GM19463 (cell line): ENCODE data around the gene EN1.

Experiments used
- ATAC-seq: cut with Tn5 transposase; IDR thresholded peaks from one replicate; pipeline ENCODE4 v1.9.1; 2021; ENCODE audit warnings: mild to moderate bottlenecking, moderate library complexity; ENCODE audit not compliant: unreplicated experiment

EN1 gene

DNA sequence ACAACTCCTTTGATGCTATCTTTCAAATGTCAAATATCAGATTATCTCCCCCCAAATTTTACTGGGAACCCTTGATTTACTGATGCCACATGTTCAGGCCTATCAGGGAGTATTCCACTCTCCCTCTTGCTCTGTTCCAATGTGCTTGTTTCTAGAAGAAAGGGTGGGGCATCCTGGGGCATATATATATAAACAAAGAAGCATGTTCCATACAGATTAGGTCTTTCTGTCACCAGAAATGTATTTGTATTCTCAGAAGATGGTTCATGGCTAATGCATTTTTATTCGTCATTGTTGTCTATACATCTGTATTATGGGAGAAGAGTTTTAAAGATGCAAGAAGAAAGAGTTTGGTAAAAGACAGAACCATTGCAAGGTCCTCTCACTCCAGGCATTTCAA, 24.9 kb downstream of the EN1 start:
- no peak for ATAC-seq

DNA sequence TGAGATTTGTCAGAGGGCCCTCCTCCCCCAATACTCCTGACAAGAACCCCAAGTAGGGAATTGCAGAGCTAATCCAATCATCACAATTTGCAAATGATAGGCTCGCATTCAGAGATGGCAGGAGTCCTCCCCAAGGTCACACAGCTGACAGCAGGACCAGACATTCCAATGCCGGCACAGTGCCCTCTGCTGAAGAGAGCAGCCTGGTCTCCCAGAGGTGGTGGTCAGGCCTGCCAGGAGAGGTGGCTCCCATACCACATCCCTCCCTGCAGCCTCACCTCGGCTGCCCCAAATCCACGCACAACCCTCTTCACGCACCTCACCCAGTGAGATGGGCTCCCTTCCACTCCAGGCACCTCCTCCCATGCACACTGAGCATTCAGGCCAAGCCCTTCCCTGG, 25.4 kb downstream of the EN1 start:
- ATAC-seq, result no peak

GRCh38 chr2:118817469-118817868, 30.0 kb downstream of the EN1 start:
- no peak for ATAC-seq

GRCh38 chr2:118816669-118817068, 30.8 kb downstream of the EN1 start:
- no peak for ATAC-seq

DNA sequence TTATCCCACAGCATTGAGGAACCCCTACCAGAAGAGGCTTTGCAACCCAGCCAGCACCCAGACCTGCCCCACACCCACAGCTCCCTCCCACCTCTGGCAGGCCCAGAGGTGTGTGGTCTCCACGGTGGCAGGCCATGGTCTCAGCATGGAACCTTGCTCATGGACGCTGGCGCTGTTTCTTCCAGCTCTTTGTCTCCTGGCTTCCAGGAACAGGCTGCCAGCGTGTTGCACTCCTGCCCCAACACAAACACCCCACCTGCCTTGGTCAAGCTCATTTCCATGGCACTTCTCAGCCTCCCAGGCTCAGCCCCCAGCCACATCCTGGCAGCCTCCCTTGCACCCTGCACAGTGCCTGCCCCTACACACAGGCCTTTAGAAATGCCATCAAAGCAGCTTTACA, 31.7 kb downstream of the EN1 start:
- ATAC-seq, result no peak

GRCh38 chr2:118815314-118815713, 32.1 kb downstream of the EN1 start:
- no peak for ATAC-seq

- no peak for ATAC-seq
Observed at GRCh38 chr2:118814368-118814767, 33.1 kb downstream of the EN1 start.

DNA sequence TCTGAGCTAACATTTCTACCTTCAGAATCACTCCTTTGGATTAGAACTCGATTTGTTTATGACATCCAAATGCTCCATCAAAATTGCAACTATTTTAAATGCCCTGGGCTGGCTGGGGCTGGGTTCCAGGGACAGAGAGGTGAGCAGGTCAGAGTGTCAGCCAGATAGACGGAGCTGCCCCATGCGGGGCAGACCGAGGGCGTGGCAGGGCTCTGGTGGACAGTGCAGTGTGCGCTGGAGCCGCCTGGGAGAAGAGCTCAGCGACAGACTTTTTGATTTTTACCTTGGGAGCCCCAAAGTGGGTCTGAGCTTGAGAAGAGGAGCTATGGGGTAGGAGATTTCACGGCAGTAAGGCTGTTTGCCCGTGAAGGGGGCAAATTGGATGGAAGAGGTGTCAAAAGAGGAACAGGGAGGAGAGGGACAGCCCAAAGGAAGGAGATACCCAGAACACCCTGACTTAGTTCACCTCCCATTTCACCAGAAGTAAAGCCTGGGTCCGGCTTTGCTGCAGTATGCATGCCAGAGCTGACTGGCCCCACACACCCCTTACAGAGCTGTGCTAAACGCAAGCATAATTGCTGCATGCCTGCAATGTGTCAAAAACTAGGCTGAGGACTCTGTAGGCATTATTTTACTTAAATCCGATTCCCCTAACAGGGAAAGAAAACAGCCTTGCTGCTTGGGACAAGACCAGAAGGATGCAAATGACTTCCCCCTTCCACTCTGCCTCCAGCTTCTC, 33.7 kb downstream of the EN1 start:
- no peak for ATAC-seq

GRCh38 chr2:118813111-118813510, 34.3 kb downstream of the EN1 start:
- ATAC-seq, result no peak

GRCh38 chr2:118812552-118812951, 34.9 kb downstream of the EN1 start:
- ATAC-seq, result no peak

DNA sequence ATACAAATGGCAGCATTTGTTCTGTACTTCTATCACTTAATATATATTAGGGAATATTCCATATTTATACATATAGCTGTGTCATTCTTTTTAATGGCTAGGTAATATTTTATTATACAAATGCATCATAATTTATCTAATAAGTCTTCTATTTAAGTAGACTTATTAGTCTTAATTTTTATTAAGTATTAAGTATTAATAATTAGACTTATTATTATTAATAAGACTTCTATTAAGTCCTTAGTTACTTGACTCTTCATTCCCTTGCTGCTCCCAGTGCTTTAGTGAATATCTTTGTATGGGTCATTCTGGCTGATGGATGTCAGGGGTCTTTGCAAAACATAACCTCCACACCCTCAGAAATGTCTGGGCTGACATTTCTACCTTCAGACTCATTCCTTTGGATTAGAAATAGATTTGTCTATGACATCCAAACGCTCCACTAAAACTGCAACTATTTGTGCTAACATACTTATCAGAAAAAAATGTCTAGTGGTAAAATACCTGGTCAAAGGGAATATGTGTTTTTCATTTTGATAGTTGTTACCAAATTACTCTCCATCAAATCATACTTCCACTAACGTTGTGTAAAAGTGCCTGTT, 35.8 kb downstream of the EN1 start:
- ATAC-seq, result no peak

DNA sequence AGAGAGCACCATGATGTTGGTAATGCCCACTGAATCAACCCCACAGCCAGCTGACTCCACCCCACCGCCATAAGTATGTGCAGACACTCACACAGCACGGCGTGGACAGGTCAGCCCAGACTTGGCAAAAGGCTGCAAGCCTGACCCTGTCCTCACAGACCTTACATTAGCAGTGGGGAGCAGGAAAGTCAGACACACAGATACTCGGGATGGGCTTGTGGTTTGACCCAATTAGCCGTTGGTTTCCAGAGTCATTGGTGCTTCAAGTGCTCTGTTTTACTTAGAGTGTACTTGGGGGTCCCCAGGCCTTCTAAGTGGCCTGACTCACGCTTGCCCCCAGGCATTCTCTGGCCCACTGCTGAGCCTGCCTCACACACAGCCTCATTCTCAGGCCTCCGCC, 36.7 kb downstream of the EN1 start:
- ATAC-seq, result no peak

DNA sequence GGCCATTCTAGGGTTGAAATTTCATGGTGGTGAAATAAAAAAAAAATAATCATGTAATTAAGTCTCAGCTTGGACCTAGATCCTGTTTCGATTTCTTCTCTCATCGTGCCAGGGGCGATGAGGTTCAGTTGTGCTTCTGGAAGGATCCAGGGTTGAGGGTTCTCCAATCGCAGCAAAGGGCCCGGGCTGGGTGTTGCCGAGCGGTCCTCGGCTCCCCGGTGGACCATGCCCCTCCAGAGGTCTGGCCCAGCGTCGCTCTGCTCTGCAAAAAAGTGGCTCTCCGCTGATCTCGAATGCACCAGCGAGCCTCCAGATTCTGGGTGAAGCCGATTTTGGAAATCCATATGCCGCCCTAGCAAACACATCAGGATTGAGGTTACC, 39.0 kb downstream of the EN1 start:
- no peak for ATAC-seq

- ATAC-seq, result no peak
Observed at GRCh38 chr2:118807668-118808428, 39.6 kb downstream of the EN1 start.

DNA sequence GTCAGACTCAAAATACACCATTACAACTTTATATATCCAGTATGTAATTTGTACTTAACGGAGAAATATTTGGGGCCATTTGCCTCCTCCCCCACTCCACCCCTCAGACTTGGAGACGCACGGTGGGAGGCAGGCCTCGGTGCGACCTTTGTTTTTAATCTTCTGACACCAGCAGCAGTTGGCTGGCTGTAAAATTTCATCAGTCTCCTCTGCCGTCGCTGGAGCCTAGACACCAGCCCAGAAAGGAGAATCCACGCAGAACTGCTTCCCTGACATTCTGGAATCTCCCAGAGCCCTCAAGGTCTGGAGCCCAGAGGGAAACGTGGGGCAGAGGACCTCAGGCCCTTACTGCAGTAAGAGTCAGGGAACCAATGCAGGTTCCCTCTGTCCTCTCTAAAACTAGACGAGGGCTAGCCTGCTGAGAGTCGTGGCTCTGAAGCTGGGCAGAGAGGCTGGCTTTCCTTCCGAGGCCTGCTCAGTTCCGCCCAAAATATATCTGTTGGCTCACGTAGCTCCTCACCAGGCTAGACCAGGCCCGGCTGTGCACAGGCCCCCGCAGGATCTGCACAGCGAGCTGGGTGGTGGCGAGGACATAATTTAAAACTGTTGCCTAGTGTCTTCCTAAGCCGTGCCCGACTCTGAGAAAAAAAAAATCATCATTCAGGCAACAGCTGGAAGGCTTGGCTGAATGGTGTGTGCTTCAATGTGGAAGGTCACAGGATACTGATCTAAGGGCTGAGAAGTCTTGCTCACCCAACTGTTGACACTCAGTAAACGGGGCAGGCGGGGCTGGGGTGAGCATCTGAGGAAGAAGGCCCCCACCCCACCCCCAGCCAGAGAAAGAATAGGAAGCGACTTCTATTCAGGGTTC, 40.4 kb downstream of the EN1 start:
- no peak for ATAC-seq

- ATAC-seq, result no peak
Observed at GRCh38 chr2:118805064-118805690, 42.3 kb downstream of the EN1 start.

DNA sequence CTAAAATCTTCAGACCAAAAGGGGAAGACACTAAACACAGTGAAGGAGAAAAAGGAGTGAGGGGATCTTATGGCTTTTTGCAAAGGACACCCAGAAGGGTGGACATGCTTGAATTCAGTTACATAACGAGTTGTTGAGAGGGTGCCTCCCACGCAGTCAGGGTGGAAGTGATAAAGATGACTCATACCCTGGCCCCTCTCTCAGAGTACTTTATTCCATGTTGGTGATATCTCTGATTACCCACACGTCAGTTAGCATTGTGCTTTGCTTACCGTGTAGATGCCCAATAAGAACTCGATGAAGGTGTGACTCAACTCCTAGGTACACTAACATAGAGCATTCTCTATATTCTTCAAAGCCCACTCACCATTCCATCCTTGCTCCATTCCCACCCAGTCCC, 44.4 kb downstream of the EN1 start:
- ATAC-seq, result no peak

GRCh38 chr2:118801151-118801550, 46.3 kb downstream of the EN1 start:
- no peak for ATAC-seq

GRCh38 chr2:118800736-118801135, 46.7 kb downstream of the EN1 start:
- no peak for ATAC-seq

DNA sequence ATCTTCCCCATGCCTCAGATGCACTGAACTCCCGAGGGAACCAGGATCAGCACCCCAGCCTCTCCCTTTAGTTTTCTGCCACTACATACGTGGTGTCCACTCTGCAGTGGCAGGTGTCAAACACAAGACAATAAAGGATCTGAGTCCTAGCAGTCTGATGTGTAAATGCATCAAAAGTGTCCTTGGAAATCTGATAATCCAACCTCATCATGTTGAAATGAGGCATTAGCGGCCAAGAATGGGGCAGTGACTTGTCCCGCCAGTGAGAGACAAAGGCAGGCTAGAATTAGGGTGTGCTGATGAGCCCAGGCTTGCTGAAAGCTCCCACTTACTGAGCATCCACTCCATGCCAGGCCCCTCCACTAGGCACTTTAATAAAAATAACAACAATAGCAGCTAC, 52.9 kb downstream of the EN1 start:
- no peak for ATAC-seq
